GM13977 (cell line): Measurements from ENCODE around the gene JAG1.

ENCODE experiments used
- DNase-seq: peaks from one replicate; pipeline ENCODE4 v3.0.0; 2012; ENCODE audit warnings: low spot score
- CTCF ChIP-seq: IDR thresholded peaks from 2 replicates; pipeline ENCODE4 v1.5.1; 2012; ENCODE audit warnings: mild to moderate bottlenecking, control low read depth; ENCODE audit not compliant: insufficient read depth; ENCODE audit errors: extremely low read depth, missing control alignments
- in situ Hi-C: fragments of 300-500 bp; cut with MboI; formaldehyde crosslinking; loops from one replicate; pipeline ENCODE4 v1.12.0; 2022; ENCODE audit warnings: low sequenced_read_pairs, low pct_unique_long_range_greater_than_20kb, mixed read lengths, inconsistent platforms; ENCODE audit not compliant: unreplicated experiment

Gene JAG1

GRCh38 chr20:10661261-10661660 lies 12.5 kb downstream of the JAG1 start:
- TF ChIP-seq CTCF: no peak
- in situ Hi-C loops: no loop called here
- no peak for DNase-seq

- no peak for DNase-seq
- TF ChIP-seq CTCF: no peak
- in situ Hi-C loops: no loop called here
Measured at GRCh38 chr20:10660661-10661060, 13.1 kb downstream of the JAG1 start.

- no peak for DNase-seq
- in situ Hi-C loops: no loop called here
- TF ChIP-seq CTCF: no peak
Measured at GRCh38 chr20:10659651-10660601, 13.9 kb downstream of the JAG1 start.

- DNase-seq: no peak
- in situ Hi-C loops: no loop called here
- TF ChIP-seq CTCF: no peak
Measured at GRCh38 chr20:10658876-10659632, 14.7 kb downstream of the JAG1 start.

GRCh38 chr20:10658051-10658823 lies 15.6 kb downstream of the JAG1 start:
- no peak for DNase-seq
- TF ChIP-seq CTCF: no peak
- in situ Hi-C loops: no loop called here

GRCh38 chr20:10657453-10657852 lies 16.3 kb downstream of the JAG1 start:
- in situ Hi-C loops: no loop called here
- no peak for TF ChIP-seq CTCF
- DNase-seq: no peak
